NOMO-1 treated with dmso at 0.1 percent for 144 hours (cell line): ENCODE data around the gene SAP30BP.
A peak's percentile ranks its signal among the peaks of the same experiment; 100 is the strongest.
"Not testable (repeated sequence)": the region's sequence is repeated elsewhere in the genome, so short reads cannot be mapped to it uniquely, and the experiment has no call there.

Source experiments
- DNase-seq: peaks from one replicate; lab custom pipeline; 2025; ENCODE audit not compliant: unreplicated experiment; lab: John Stamatoyannopoulos, UW

Gene SAP30BP

GRCh38 chr17:75633486-75634375 lies 33.4 kb upstream of the SAP30BP start:
- no peak for DNase-seq

DNA sequence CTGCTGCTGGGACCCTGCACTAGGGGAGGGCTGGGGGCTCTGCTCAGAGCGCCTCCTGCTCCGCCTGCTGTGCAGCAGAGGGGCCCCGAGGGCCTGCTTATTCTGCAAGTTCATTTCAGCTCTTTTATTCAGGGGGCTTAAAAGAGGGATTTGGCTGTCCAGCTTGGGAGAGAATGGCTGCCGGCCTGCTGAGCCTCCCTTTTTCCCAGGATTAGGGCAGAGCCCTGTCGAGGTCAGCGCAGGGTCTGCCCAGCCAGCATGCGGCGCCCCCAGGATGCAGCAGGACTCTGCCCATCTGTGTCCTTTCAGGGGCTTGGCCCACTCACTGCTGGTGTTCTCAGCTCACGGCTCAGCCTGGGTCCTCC lies 32.8 kb upstream of the SAP30BP start:
- no peak for DNase-seq

DNA sequence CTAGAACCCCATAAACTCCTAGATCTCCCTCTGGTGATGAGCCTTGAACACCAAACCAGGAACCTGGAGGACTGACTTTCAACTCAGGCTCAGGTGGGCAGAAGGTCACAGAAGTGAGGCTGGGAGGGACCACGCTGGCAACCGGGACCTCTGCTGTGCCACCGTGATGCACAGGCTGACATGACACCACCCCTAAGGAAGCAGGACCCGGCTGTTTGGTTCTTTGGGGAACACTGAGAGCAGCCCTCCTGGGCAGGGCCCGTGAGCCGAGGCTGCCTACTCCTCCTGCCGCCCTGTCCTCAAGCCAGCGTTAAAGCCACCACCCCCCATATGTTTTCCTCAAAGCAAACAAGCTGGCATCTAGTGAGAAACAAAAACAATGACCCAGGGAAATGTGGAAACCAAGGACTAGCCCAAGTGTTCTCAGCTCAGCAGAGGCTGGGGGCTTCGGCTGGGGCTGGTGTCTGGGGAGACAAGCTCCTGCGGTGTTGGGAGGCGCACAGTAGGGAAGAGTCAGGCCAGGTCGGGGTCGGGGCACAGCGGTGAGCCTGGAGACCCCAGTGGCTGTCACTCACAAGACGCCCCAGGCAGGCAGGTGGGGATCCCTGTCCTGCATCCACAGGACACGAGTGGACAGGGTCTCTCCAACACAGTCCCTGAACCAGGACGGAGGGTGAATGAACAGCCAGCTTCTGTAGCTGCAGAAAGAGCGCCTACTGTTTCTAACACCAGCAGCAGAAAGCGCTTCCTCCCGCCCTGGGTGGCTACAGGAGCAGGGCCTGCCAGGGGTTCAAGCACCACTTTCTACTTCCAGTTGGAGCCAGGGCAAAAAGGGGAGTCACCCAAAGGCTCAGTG lies 32.2 kb upstream of the SAP30BP start:
- DNase-seq, result no peak

DNA sequence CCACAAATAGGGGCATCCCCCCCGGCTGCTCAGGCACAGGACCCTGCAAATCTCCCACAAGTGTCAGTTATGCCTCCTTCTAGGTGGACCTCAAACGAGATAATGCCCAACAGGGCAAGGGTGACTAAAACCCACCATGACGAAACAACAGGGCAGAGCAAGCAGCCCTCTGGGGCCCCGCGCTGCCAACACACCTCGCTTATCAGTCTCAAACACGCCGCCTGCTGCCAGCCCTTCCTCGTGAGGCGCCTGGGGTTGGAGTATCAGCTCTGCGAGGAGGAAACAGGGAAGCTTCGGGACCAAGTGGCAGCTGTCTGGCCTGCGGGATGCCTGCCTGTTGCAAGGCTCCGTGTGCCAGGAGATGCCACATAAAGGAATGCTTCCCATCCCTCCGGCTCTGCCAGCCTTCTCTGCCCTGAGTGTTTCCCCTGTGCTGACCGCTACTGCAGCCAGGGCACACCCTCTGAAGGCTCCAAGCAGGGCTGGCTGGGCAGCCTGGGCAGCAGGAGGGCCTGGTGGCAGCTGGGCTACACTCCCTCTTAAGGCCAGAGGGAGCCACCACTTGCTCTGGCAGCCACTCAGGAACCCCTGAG lies 31.4 kb upstream of the SAP30BP start:
- DNase-seq, result no peak

GRCh38 chr17:75636381-75637142 lies 30.6 kb upstream of the SAP30BP start:
- DNase-seq, result no peak

DNA sequence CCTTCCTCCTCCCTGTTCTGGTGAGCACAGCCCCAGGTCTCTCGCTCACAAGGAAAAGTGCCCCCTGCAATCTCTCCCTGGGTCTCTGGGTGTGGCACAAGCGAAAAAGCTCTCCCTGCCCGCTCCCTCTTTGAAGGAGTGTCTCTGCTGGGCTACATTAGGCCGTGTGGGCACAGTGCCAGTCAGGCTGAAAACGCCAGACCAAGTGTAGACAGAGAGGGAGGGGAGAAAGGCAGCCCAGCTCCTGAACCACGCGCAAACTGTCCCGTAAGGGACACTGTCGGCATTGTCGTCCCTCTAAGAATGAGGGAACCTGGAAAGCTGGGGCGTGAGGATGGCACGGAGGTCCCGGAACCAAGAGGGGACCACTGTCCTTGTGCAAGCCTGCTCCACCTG lies 30.0 kb upstream of the SAP30BP start:
- no peak for DNase-seq

DNA sequence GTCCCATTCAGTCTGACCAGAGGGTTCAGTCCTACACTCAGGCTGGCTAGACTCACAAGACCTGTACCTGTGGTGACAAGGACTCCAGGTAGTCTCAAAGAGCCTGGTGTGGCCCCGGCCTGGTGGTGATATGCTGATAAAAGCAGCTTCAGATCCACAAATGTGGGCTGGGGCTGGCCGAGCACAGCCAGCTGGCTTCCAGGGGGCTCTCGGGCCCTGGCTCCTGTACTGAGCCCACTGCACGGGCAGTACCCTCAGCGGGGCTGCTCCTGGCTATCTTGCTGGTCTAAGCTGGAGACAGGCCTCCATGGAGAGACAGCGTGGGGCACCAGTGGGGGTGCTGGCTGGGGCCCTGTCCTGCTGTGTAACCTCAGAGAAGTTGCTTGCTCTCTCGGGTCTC lies 29.6 kb upstream of the SAP30BP start:
- no peak for DNase-seq

GRCh38 chr17:75638039-75638438 lies 29.1 kb upstream of the SAP30BP start:
- not testable (repeated sequence) for DNase-seq

DNA sequence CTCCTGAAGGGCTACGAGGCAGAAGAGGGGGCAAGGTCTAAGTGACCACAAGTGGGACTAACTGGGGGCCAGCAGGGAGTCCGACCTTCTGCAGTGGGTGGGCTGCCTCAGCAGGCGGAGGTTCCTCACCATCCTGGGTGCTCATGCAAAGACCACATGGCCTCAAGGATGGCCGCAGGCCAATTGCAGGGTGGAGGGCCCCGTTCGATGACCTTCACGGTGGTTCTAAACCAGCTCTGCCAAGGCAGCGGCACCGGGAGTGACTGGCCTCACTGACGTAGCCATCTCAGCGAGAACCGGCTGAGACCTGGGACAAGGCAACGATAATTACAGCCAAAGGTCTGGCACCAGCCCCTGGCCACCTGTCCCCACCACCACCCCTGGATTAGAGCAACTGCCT lies 28.2 kb upstream of the SAP30BP start:
- DNase-seq, result no peak

- no peak for DNase-seq
Measured at GRCh38 chr17:75639327-75639726, 27.8 kb upstream of the SAP30BP start.

GRCh38 chr17:75639771-75640555 lies 27.2 kb upstream of the SAP30BP start:
- no peak for DNase-seq

DNA sequence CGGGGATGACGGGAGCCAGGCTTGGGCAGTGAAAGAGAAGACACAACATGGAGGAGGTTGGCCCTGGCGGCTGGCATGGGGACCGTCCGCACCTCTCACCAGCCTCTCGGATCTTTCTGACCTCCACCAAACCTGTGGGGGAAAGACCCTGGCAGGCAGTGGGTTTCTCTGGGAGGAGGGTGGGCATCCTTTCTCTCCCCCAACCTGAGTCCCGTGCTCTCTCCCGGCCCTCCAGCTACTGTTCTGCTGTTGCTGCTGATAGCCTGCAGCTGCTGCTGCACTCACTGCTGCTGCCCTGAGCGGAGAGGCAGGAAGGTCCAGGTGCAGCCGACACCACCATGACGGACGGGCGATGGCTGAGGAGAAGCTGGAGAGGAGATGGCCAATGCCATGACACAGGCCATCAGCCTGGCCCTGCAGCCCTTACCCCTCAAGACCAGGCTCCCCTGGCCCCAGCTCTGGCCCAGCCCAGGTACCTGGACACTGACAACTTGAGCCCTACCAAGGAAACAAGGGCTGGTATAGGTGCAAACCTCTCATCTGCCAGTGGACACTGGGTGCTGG lies 26.5 kb upstream of the SAP30BP start:
- no peak for DNase-seq

GRCh38 chr17:75641343-75641742 lies 25.8 kb upstream of the SAP30BP start:
- no peak for DNase-seq

DNA sequence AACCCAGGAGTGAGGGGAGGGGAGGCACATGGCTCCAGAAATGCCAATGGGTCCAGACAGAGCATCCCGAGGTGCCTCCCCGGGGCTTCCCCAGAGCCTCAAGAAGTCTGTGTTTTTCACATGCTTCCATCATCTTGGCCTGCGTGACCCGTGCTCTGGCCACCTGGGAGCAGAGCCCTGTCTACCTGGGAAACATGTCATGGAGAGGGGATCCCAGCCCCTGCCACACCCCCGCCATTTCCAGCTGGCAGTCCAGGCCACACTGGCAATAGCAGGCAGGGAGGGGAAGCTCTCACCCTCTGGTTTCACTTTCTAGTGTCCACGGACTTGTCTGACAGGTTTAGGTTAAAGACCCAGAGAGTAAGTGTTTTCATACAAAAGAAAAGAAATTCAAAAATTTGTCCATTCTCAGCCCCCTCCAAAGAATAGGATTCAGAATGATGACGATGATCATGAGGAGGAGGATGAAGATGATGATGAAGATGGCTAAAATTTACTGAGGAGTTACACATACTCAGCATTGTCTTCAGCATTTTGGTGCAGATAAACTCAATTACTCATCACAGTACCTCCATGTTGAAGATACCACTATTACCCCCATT lies 24.9 kb upstream of the SAP30BP start:
- DNase-seq, result no peak

DNA sequence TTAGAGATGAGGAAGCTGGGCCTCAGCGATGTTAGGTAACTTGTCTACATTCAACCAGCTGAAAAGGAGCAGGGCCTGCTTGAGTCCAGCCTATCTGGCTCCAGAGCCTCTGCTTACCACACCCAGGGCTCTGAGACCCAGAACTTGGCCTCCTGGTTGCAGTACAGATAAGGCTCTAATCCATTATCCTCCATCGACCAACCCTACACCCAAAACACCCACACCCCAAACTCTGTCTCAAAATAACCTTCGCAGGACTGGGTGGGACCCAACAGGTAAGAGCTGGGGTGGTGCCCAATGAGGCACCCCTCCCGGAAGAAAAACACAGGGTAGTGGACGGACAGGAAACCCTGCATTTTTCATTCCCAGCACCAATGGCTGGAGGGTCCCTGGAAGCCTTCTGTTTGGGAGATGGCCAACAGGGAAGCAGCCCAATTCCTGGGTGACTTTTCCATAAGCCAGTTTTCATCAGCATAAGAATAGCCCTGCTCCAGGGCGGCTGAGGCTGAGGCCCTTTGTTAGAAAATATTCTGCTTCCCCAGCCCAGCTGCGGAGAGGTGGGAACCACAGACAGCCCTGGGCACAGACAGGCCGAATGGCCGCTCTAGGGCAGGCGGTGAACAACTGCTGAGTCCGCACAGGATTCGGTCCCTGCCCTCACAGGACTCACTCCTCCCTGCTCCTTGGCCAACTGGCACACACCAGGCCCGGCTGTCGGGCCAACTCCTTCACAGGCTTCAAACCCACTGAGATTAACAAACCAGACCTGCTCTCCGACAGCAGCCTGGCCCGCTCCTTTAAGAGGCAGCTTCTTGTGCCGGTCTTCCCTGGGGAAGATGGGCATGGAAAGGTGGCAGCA lies 24.1 kb upstream of the SAP30BP start:
- no peak for DNase-seq

DNA sequence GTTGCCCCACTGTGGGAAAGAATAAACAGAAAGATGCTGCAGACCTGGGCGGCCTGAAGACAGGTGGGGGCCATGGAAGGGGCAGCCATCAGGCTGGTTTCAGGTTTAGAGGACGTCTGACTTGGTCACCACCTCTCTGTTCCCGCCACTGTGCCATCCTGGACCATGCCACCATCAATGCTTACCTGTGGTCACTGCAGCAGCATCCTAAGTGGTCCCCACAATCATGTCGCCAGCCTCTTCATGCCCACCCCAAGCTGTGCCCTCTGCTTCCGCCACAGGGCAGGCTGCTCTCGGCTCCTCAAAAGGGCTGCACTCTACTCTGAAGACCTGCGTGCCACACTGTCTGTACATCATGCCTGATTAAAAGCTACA lies 23.5 kb upstream of the SAP30BP start:
- no peak for DNase-seq

- DNase-seq, result no peak
Measured at GRCh38 chr17:75645501-75645888, 21.6 kb upstream of the SAP30BP start.

DNA sequence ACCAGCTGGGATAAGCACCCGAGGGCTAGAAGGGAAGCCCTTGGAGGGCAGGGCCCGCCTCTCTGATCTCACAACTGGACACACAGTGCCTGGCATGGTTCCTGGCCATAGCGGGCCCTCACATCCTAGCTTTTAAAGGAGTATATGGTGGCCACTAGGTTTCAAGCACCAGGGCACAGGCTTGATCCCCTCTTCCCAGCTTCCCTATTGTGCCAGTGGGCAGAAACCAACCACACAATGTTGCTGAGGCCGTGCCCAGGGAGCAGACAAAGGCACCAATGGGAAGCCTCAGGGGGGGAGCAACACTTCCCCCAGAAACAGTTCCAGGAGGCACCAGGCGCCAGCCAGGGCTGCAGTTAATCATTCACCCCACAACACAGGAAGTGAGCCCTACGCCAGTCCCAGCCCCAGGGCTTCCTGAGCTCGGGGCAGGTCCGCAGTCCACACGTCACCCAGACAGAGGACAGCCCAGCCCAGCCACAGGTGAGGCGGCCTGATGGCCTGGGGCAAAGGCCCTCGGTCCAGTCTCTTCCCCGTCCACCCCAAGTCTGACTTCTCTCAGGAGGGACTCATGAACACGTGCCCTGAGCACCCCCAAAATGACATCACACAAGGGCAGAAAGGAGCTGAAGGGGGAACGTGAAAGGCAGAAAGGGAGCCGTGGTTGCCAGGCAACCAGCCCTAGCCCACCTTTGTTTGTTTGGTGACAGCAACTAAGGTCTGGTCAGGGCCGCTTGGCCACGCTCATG lies 21.1 kb upstream of the SAP30BP start:
- DNase-seq, result peak; percentile 64
